Esophagus muscularis mucosa (tissue), 3 donors: ENCODE data around the gene TMEM53.

Experiments
- CTCF ChIP-seq, 3 experiments: fragments of 200-600 bp in 2 of 3; fragments of 450-650 bp in 1 of 3; sonication (generic) in 2 of 3; IDR thresholded peaks; one replicate each; pipeline ENCODE4 v1.5.1; 2017 to 2019; ENCODE audit warnings: antibody characterized with exemption in 3 of 3, mild to moderate bottlenecking in 2 of 3, moderate library complexity in 1 of 3
- POLR2A ChIP-seq: fragments of 450-650 bp; IDR thresholded peaks from one replicate; pipeline ENCODE4 v1.6.1; 2017; ENCODE audit warnings: antibody characterized with exemption, moderate library complexity, mild to moderate bottlenecking, low read depth
- POLR2AphosphoS5 ChIP-seq, 2 donors: sonication (generic); formaldehyde crosslinking; IDR thresholded peaks; one replicate each; pipeline ENCODE4 v1.6.1; 2017; ENCODE audit warnings: antibody characterized with exemption in 2 of 2

- TF ChIP-seq CTCF (IDR thresholded peaks at IDR 0.05) (no peak), POLR2A (no peak), POLR2AphosphoS5 (IDR thresholded peaks at IDR 0.05) (no peak)
These were observed 8.6 kb upstream of the TMEM53 start for GRCh38 chr1:44682883-44683265.
